ENCODE measurements around the gene COQ6. TPM values are rescaled to one million over a fixed set of nuclear protein-coding genes. Genes with fewer than 3 reads are reported as not detected.

Gene COQ6
- total and polyA plus RNA-seq, 2 of the 8 experiments (the other 6 are each of a cell fraction or from before 2014, with no cell fraction given), result 9.5 to 15.5 TPM

DNA sequence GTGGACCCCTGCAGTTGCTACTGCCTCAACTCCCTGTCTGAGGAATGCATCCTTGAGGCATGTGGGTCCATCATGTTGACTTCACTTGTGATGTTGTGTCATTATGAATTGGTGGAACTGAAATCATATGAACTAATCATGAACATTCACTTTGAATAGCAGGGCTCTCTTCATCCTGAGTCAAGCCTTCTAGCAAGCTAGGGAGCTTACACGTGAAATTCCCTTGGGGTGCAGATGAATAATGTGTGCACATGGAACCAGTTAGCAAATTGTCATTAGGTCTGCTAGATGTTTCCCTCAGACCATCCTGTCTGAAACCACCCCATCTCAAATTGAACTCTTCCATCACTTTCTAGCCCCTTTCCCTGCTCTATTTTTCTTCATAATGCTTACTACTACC is 3.6 kb downstream of the COQ6 start:
- H3K4me2 ChIP-seq (ENCODE audit: insufficient read depth in 1 of 2, low read depth in 2 of 2, low read length in 2 of 2), result no peak overlapping the region
- no peak overlapping the region for H3K4me3 ChIP-seq (ENCODE audit: extremely low read depth in 1 of 4, insufficient read depth in 2 of 4, low read depth in 3 of 4, low read length in 4 of 4)
- H2AK5ac ChIP-seq (ENCODE audit: low read depth, low read length), result no peak overlapping the region
- H2BK20ac ChIP-seq (ENCODE audit: low read length), result no peak overlapping the region
- WGBS, 2 experiments (ENCODE audit: extremely low coverage in 1 of 2, insufficient coverage in 1 of 2, insufficient read length in 1 of 2, insufficient replicate concordance in 2 of 2, low coverage in 1 of 2, low lambda C conversion rate in 2 of 2, missing lambda C conversion rate in 1 of 2), result 80% methylated on average over 1 of the region's 1 CpG; no CpG with 5 or more reads in 1 of the 2 experiments
- H2BK5ac ChIP-seq (ENCODE audit: low read depth, low read length), result no peak overlapping the region
- H3K9ac ChIP-seq (replicated peaks in 1 of 4; ENCODE audit: extremely low read depth in 1 of 4, low read depth in 3 of 4, low read length in 3 of 4), result no peak overlapping the region
- no peak overlapping the region for H3K23ac ChIP-seq (ENCODE audit: insufficient read length)
- no peak overlapping the region for H4K91ac ChIP-seq (replicated peaks; ENCODE audit: insufficient read length, low read length)
- no peak overlapping the region for H3K14ac ChIP-seq (ENCODE audit: insufficient read length)
- no peaks in the 10 kb centered on the region for H3K79me2 ChIP-seq (ENCODE audit: control insufficient read depth in 1 of 2, insufficient read depth in 2 of 2, low read length in 2 of 2)
- no peak overlapping the region for H2BK120ac ChIP-seq (replicated peaks; ENCODE audit: low read depth, low read length)
- no peaks in the 10 kb centered on the region for H4K20me1 ChIP-seq (replicated peaks in 1 of 2; ENCODE audit: control insufficient read depth in 1 of 2, insufficient read depth in 2 of 2, low read length in 2 of 2)
- peaks cover 0 to 9% (median 4%) of the 10 kb centered on the region in 4 experiments; a peak in 3 of 8 replicates for H3K36me3 ChIP-seq (ENCODE audit: control insufficient read depth in 2 of 4, insufficient read depth in 4 of 4, low read length in 3 of 4)
- H4K8ac ChIP-seq (ENCODE audit: extremely low read depth, insufficient read depth, low read length), result no peak overlapping the region
- H3K18ac ChIP-seq (ENCODE audit: extremely low read depth, low read length), result no peak overlapping the region
- no peak overlapping the region for H2BK15ac ChIP-seq (ENCODE audit: low read length)
- no peak overlapping the region for H3K27ac ChIP-seq (ENCODE audit: low read depth, low read length)
- no peaks in the 10 kb centered on the region; the same call in 1 of the 2 replicates for H3K23me2 ChIP-seq (ENCODE audit: low read depth, low read length)
- H2BK12ac ChIP-seq (ENCODE audit: low read depth, low read length), result no peak overlapping the region
- H3K27me3 ChIP-seq (replicated peaks in 1 of 4; ENCODE audit: control insufficient read depth in 3 of 4, extremely low read depth in 1 of 4, insufficient read depth in 3 of 4, low read length in 3 of 4), result no peaks in the 10 kb centered on the region
- no peak overlapping the region for H2AFZ ChIP-seq (ENCODE audit: low read length)
- FAIRE-seq (no peak), DNase-seq (ENCODE audit: low read depth in 1 of 2, low spot score in 2 of 2) (no peak)
- H3K4ac ChIP-seq (replicated peaks; ENCODE audit: insufficient read length, low read depth, low read length), result no peak overlapping the region
- H4K5ac ChIP-seq (ENCODE audit: insufficient read length, low read depth, low read length), result no peak overlapping the region
- ChIA-PET POLR2A (ENCODE audit: partially characterized antibody) (no interaction called here), CTCF (ENCODE audit: partially characterized antibody) (interaction anchor here (0.7 kb wide), 1 partner anchor 19 kb away, joined by 3 read pairs; no protein-coding TSS in a partner anchor)
- no peak overlapping the region for H3K56ac ChIP-seq (replicated peaks; ENCODE audit: insufficient read length, low read depth, low read length)
- H3K79me1 ChIP-seq (ENCODE audit: low read depth, low read length), result no peaks in the 10 kb centered on the region
- H3K9me3 ChIP-seq (ENCODE audit: insufficient read depth in 2 of 2, low read depth in 1 of 2, low read length in 1 of 2), result no peaks in the 10 kb centered on the region
- H3K4me1 ChIP-seq (replicated peaks in 1 of 4; ENCODE audit: control insufficient read depth in 3 of 4, insufficient read depth in 4 of 4, low read length in 3 of 4), result no peaks in the 10 kb centered on the region
- TF ChIP-seq, protein P1, sequence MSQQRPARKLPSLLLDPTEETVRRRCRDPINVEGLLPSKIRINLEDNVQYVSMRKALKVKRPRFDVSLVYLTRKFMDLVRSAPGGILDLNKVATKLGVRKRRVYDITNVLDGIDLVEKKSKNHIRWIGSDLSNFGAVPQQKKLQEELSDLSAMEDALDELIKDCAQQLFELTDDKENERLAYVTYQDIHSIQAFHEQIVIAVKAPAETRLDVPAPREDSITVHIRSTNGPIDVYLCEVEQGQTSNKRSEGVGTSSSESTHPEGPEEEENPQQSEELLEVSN (IDR thresholded peaks at IDR 0.05), result no peak
- no peak for TF ChIP-seq ZNF274 (IDR thresholded peaks at IDR 0.05; ENCODE audit: borderline replicate concordance, extremely low read depth, low read length)
- no peak for TF ChIP-seq TAF1 (IDR thresholded peaks at IDR 0.05; ENCODE audit: low read depth, low read length)
- no peak for TF ChIP-seq HDAC6 (IDR thresholded peaks at IDR 0.05; ENCODE audit: low read depth, low read length)
- TF ChIP-seq SP4 (IDR thresholded peaks at IDR 0.05; ENCODE audit: low read length), result no peak
- TF ChIP-seq BRCA1 (IDR thresholded peaks at IDR 0.05; ENCODE audit: low read depth, low read length), result no peak
- TF ChIP-seq SRF (IDR thresholded peaks at IDR 0.05; ENCODE audit: low read depth, low read length), result no peak
- TF ChIP-seq RAD21 (IDR thresholded peaks at IDR 0.05 in 1 of 2, conservative IDR thresholded peaks at IDR 0.05 in 1 of 2; ENCODE audit: low read depth in 2 of 2, low read length in 2 of 2), result no peak
- TF ChIP-seq NRF1 (IDR thresholded peaks at IDR 0.05; ENCODE audit: low read depth, low read length), result no peak
- TF ChIP-seq RBBP5 (IDR thresholded peaks at IDR 0.05; ENCODE audit: borderline replicate concordance, low read depth, low read length), result no peak
- TF ChIP-seq NANOG (IDR thresholded peaks at IDR 0.05; ENCODE audit: insufficient read depth, low read depth, low read length, poor library complexity, severe bottlenecking), result no peak
- TF ChIP-seq HDAC2 (IDR thresholded peaks at IDR 0.05; ENCODE audit: borderline replicate concordance in 1 of 2, low read depth in 2 of 2, low read length in 2 of 2), result no peak
